Epithelial cell of proximal tubule (primary cell): ENCODE data around the gene FAM222B. TPM values are rescaled to one million over a fixed set of nuclear protein-coding genes. Genes with fewer than 3 reads are reported as not detected.

Experiments
- DNase-seq: peaks from one replicate; pipeline ENCODE4 v3.0.0-alpha.2; 2011; ENCODE audit warnings: low read depth
- H3K4me3 ChIP-seq: 2 replicates; pipeline ENCODE4 v1.5.1; 2011; ENCODE audit warnings: low read depth, mild to moderate bottlenecking, low read length
- total RNA-seq: library from RNA; depleted of rRNA; stranded (reverse); fragments of >200 nt; gene quantifications from 2 replicates; pipeline ENCODE4 v1.2.3, GENCODE V29; 2015
- TF ChIP-seq, protein P1 (sequence below): conservative IDR thresholded peaks from 2 replicates; pipeline ENCODE4 v1.5.1; 2012; ENCODE audit warnings: low read depth, mild to moderate bottlenecking, low read length

FAM222B gene
- total RNA-seq, 1 donor from 2014 or later: 11.9 TPM

- TF ChIP-seq, protein P1, sequence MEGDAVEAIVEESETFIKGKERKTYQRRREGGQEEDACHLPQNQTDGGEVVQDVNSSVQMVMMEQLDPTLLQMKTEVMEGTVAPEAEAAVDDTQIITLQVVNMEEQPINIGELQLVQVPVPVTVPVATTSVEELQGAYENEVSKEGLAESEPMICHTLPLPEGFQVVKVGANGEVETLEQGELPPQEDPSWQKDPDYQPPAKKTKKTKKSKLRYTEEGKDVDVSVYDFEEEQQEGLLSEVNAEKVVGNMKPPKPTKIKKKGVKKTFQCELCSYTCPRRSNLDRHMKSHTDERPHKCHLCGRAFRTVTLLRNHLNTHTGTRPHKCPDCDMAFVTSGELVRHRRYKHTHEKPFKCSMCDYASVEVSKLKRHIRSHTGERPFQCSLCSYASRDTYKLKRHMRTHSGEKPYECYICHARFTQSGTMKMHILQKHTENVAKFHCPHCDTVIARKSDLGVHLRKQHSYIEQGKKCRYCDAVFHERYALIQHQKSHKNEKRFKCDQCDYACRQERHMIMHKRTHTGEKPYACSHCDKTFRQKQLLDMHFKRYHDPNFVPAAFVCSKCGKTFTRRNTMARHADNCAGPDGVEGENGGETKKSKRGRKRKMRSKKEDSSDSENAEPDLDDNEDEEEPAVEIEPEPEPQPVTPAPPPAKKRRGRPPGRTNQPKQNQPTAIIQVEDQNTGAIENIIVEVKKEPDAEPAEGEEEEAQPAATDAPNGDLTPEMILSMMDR: peak; percentile 98
- no peak for DNase-seq
- no peak overlapping the region for H3K4me3 ChIP-seq
These were observed 92.2 kb downstream of the FAM222B start for GRCh38 chr17:28750178-28751047.

DNA sequence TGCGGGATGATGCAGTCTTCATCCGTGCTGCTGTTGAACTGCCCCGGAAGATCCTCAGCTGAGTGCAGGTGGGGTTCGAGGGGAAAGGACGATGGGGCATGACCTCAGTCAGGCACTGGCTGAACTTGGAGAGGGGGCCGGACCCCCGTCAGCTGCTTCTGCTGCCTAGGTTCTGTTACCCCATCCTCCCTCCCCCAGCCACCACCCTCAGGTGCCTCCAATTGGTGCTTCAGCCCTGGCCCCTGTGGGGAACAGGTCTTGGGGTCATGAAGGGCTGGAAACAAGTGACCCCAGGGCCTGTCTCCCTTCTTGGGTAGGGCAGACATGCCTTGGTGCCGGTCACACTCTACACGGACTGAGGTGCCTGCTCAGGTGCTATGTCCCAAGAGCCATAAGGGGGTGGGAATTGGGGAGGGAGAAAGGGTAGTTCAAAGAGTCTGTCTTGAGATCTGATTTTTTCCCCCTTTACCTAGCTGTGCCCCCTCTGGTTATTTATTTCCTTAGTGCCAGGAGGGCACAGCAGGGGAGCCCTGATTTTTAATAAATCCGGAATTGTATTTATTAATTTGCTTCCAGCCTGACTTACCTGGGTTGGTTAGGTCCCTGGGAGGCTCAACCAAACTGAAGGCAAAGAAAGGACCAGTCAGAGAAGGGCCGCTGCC, 92.9 kb downstream of the FAM222B start:
- TF ChIP-seq, protein P1: no peak
- no peak for DNase-seq
- H3K4me3 ChIP-seq: no peak overlapping the region

DNA sequence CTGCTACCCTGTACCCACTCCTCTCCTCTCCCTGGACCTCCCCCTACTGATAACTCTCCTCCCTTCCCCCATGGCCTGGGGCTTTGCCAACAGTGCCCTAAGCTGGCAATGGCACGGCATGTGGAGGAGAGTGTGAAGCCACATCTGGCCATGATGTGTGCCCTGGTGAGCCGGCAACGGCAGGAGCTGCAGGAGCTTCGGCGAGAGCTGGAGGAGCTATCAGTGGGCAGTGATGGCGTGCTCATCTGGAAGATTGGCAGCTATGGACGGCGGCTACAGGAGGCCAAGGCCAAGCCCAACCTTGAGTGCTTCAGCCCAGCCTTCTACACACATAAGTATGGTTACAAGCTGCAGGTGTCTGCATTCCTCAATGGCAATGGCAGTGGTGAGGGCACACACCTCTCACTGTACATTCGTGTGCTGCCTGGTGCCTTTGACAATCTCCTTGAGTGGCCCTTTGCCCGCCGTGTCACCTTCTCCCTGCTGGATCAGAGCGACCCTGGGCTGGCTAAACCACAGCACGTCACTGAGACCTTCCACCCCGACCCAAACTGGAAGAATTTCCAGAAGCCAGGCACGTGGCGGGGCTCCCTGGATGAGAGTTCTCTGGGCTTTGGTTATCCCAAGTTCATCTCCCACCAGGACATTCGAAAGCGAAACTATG, 93.6 kb downstream of the FAM222B start:
- H3K4me3 ChIP-seq: no peak overlapping the region
- no peak for DNase-seq
- TF ChIP-seq, protein P1: no peak

DNA sequence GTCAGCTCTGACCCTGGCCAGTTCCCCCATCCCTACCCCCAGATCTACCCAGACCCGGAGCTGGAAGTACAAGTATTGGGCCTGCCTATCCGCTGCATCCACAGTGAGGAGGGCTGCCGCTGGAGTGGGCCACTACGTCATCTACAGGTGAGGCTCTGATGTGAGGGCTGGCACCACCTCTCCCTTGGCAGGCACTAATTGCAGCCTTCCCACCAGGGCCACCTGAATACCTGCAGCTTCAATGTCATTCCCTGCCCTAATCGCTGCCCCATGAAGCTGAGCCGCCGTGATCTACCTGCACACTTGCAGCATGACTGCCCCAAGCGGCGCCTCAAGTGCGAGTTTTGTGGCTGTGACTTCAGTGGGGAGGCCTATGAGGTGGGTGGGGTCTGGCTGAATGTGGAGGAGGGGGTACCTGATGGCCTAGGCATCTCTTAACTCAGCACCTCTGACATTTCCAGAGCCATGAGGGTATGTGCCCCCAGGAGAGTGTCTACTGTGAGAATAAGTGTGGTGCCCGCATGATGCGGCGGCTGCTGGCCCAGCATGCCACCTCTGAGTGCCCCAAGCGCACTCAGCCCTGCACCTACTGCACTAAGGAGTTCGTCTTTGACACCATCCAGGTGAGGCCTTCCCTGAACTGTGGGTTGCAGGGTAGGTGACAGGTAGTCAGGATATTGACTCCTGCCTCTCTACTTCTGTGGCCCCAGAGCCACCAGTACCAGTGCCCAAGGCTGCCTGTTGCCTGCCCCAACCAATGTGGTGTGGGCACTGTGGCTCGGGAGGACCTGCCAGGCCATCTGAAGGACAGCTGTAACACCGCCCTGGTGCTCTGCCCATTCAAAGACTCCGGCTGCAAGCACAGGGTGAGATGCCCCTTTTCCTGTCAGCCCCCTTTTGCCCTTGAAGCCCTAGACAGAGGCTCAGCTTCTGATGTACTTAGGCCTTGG, 94.5 kb downstream of the FAM222B start:
- TF ChIP-seq, protein P1: no peak
- no peak for DNase-seq
- H3K4me3 ChIP-seq: no peak overlapping the region

GRCh38 chr17:28747051-28747691, 95.4 kb downstream of the FAM222B start:
- peak overlapping the region; percentile 97 for H3K4me3 ChIP-seq
- DNase-seq: no peak
- TF ChIP-seq, protein P1: no peak

GRCh38 chr17:28746611-28747050, 96.0 kb downstream of the FAM222B start:
- H3K4me3 ChIP-seq: peak overlapping the region; percentile 97
- no peak for DNase-seq
- TF ChIP-seq, protein P1: peak; percentile 4
